ENCODE results near the gene SPHKAP.
"Not testable (repeated sequence)": the region's sequence is repeated elsewhere in the genome, so short reads cannot be mapped to it uniquely, and the experiment has no call there.

The SPHKAP gene

GRCh38 chr2:228181098-228182019, at the start of gene SPHKAP:
Gene SPHKAP (minus strand): TSS chr2:228181687. CDS start chr2:228181598, 89 bp downstream.
- Histone ChIP-seq H3K4me1 (ENCODE audit: insufficient read depth, low read length, poor library complexity, severe bottlenecking) (no peaks in the 10 kb centered on the region), H3K4me3 (ENCODE audit: low read length, poor library complexity, severe bottlenecking) (no peak within 1 kb of the TSS), H3K4me2 (ENCODE audit: low read depth, low read length, poor library complexity, severe bottlenecking) (no peak within 1 kb of the TSS), H3K9ac (ENCODE audit: low read depth, low read length, poor library complexity, severe bottlenecking) (no peak within 1 kb of the TSS), H4K20me1 (ENCODE audit: insufficient read depth, low read length, poor library complexity, severe bottlenecking) (no peaks in the 10 kb centered on the region), H3F3A (ENCODE audit: low read depth) (no peaks in the 10 kb centered on the region), H3K36me3 (ENCODE audit: insufficient read depth, low read length) (no peaks in the 10 kb centered on the region), H3K9me3 (ENCODE audit: insufficient read depth, low read depth, low read length) (no peaks in the 10 kb centered on the region), H3K79me2 (ENCODE audit: insufficient read depth, low read length) (no peaks in the 10 kb centered on the region), H3K27me3 (ENCODE audit: insufficient read depth, low read length, poor library complexity, severe bottlenecking) (no peaks in the 10 kb centered on the region), H3K9me2 (replicated peaks; ENCODE audit: low read depth, low read length) (no peaks in the 10 kb centered on the region), H2AFZ (ENCODE audit: low read length) (no peak within 1 kb of the TSS)
- no peak for TF ChIP-seq EZH2phosphoT487 (IDR thresholded peaks at IDR 0.05; ENCODE audit: borderline replicate concordance)
- no peak for TF ChIP-seq CTCF (conservative IDR thresholded peaks at IDR 0.05; ENCODE audit: low read length)

GRCh38 chr2:228227466-228227865, 46.0 kb upstream of the SPHKAP start:
- Histone ChIP-seq H3K9me2 (replicated peaks; ENCODE audit: low read depth, low read length) (no peaks in the 10 kb centered on the region), H3K79me2 (ENCODE audit: insufficient read depth, low read length) (no peaks in the 10 kb centered on the region), H3K36me3 (ENCODE audit: insufficient read depth, low read length) (no peaks in the 10 kb centered on the region), H3K4me2 (ENCODE audit: low read depth, low read length, poor library complexity, severe bottlenecking) (no peak overlapping the region), H4K20me1 (ENCODE audit: insufficient read depth, low read length, poor library complexity, severe bottlenecking) (no peaks in the 10 kb centered on the region), H3K27me3 (ENCODE audit: insufficient read depth, low read length, poor library complexity, severe bottlenecking) (no peaks in the 10 kb centered on the region), H3K4me1 (ENCODE audit: insufficient read depth, low read length, poor library complexity, severe bottlenecking) (no peaks in the 10 kb centered on the region), H2AFZ (ENCODE audit: low read length) (no peak overlapping the region), H3K9ac (ENCODE audit: low read depth, low read length, poor library complexity, severe bottlenecking) (no peak overlapping the region), H3K4me3 (ENCODE audit: low read length, poor library complexity, severe bottlenecking) (no peak overlapping the region), H3K9me3 (ENCODE audit: insufficient read depth, low read depth, low read length) (no peaks in the 10 kb centered on the region), H3F3A (ENCODE audit: low read depth) (no peaks in the 10 kb centered on the region)
- TF ChIP-seq CTCF (conservative IDR thresholded peaks at IDR 0.05; ENCODE audit: low read length): no peak
- TF ChIP-seq EZH2phosphoT487 (IDR thresholded peaks at IDR 0.05; ENCODE audit: borderline replicate concordance): no peak

GRCh38 chr2:228224410-228224809, 42.9 kb upstream of the SPHKAP start:
- H3F3A ChIP-seq (ENCODE audit: low read depth): no peaks in the 10 kb centered on the region
- H3K4me3 ChIP-seq (ENCODE audit: low read length, poor library complexity, severe bottlenecking): no peak overlapping the region
- H3K9ac ChIP-seq (ENCODE audit: low read depth, low read length, poor library complexity, severe bottlenecking): no peak overlapping the region
- no peaks in the 10 kb centered on the region for H3K4me1 ChIP-seq (ENCODE audit: insufficient read depth, low read length, poor library complexity, severe bottlenecking)
- no peaks in the 10 kb centered on the region for H3K9me2 ChIP-seq (replicated peaks; ENCODE audit: low read depth, low read length)
- H3K79me2 ChIP-seq (ENCODE audit: insufficient read depth, low read length): no peaks in the 10 kb centered on the region
- H2AFZ ChIP-seq (ENCODE audit: low read length): no peak overlapping the region
- no peaks in the 10 kb centered on the region for H4K20me1 ChIP-seq (ENCODE audit: insufficient read depth, low read length, poor library complexity, severe bottlenecking)
- H3K9me3 ChIP-seq (ENCODE audit: insufficient read depth, low read depth, low read length): no peaks in the 10 kb centered on the region
- TF ChIP-seq EZH2phosphoT487 (IDR thresholded peaks at IDR 0.05; ENCODE audit: borderline replicate concordance): no peak
- no peaks in the 10 kb centered on the region for H3K27me3 ChIP-seq (ENCODE audit: insufficient read depth, low read length, poor library complexity, severe bottlenecking)
- H3K36me3 ChIP-seq (ENCODE audit: insufficient read depth, low read length): no peaks in the 10 kb centered on the region
- no peak overlapping the region for H3K4me2 ChIP-seq (ENCODE audit: low read depth, low read length, poor library complexity, severe bottlenecking)

- not testable (repeated sequence) for H2AFZ ChIP-seq (ENCODE audit: low read length); H3K4me2 ChIP-seq (ENCODE audit: low read depth, low read length, poor library complexity, severe bottlenecking); H3K27me3 ChIP-seq (ENCODE audit: insufficient read depth, low read length, poor library complexity, severe bottlenecking); H3K9ac ChIP-seq (ENCODE audit: low read depth, low read length, poor library complexity, severe bottlenecking); H3K4me1 ChIP-seq (ENCODE audit: insufficient read depth, low read length, poor library complexity, severe bottlenecking); H3K4me3 ChIP-seq (ENCODE audit: low read length, poor library complexity, severe bottlenecking); H3K9me3 ChIP-seq (ENCODE audit: insufficient read depth, low read depth, low read length); H3F3A ChIP-seq (ENCODE audit: low read depth); H3K36me3 ChIP-seq (ENCODE audit: insufficient read depth, low read length); H4K20me1 ChIP-seq (ENCODE audit: insufficient read depth, low read length, poor library complexity, severe bottlenecking); H3K9me2 ChIP-seq (replicated peaks; ENCODE audit: low read depth, low read length); H3K79me2 ChIP-seq (ENCODE audit: insufficient read depth, low read length)
These were observed 37.1 kb upstream of the SPHKAP start for GRCh38 chr2:228218593-228218992.

Measured in Loucy (cell line).